Activated CD8-positive, alpha-beta T cell treated with anti-CD3 and anti-CD28 coated beads for 36 hours (primary cell): ENCODE measurements around the gene RGS5. TPM values are rescaled to one million over a fixed set of nuclear protein-coding genes. Genes with fewer than 3 reads are reported as not detected.

Experiments used
- ATAC-seq: fragments of 200-7000 bp; cut with Tn5 transposase; one replicate; pipeline ENCODE4 v1.10.0; 2021; ENCODE audit warnings: mild to moderate bottlenecking, moderate library complexity
- CTCF ChIA-PET: fragments of 350-600 bp; sonication (Branson Sonifier 250); formaldehyde crosslinking; loops from one replicate; lab custom pipeline; 2021; ENCODE audit warnings: antibody characterized with exemption; lab: Charles Lee
- POLR2A ChIA-PET: fragments of 350-600 bp; sonication (Branson Sonifier 250); formaldehyde crosslinking; loops from one replicate; lab custom pipeline; 2021; ENCODE audit warnings: antibody characterized with exemption; lab: Charles Lee
- DNase-seq: peaks from one replicate; pipeline ENCODE4 v3.0.0-alpha.2; 2020
- H3K27ac Mint-ChIP-seq: one replicate; pipeline ENCODE4 v1.8.0; 2021; ENCODE audit warnings: mild to moderate bottlenecking, mixed read lengths
- H3K27me3 Mint-ChIP-seq: one replicate; pipeline ENCODE4 v1.8.0; 2021; ENCODE audit warnings: mixed read lengths
- H3K36me3 Mint-ChIP-seq: one replicate; pipeline ENCODE4 v1.8.0; 2021; ENCODE audit warnings: low read depth, mixed read lengths
- H3K4me1 Mint-ChIP-seq: one replicate; pipeline ENCODE4 v1.8.0; 2021; ENCODE audit warnings: low read depth, mixed read lengths
- H3K4me3 Mint-ChIP-seq: one replicate; pipeline ENCODE4 v1.8.0; 2021; ENCODE audit warnings: mild to moderate bottlenecking, moderate library complexity, mixed read lengths
- H3K9me3 Mint-ChIP-seq: one replicate; pipeline ENCODE4 v1.8.0; 2021; ENCODE audit warnings: mixed read lengths
- CTCF ChIP-seq: fragments of 200-600 bp; IDR thresholded peaks from one replicate; pipeline ENCODE4 v1.8.0; 2022; ENCODE audit warnings: antibody characterized with exemption, mild to moderate bottlenecking
- intact Hi-C: fragments of 100-400 bp; cut with micrococcal nuclease; formaldehyde crosslinking; loops from one replicate; pipeline ENCODE4 v1.10.0; 2022
- total RNA-seq, 2 experiments: library from RNA; stranded (reverse); gene quantifications; one replicate each; pipeline ENCODE4 v1.2.3, GENCODE V29; 2021

The RGS5 gene
- total RNA-seq, 2 experiments from 2014 or later: 3.6 to 6.0 TPM

DNA sequence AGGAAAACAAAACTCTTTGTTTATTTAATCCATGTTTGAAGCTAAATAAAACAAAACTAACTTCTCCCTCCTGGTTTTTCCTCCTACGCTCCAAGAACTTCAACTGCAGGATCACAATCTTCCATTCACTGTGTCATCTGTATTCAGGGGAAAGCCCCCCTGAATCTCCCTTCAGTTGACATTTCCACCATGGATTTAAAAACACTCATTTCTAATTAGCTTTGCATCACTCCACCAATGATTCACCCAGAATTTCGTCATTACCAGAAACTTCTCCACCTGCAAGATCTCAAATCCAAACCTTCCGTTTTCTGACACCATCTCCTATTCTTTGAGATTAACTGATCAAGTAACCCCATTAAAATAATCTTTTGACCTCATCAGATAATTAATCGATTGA, 10.9 kb upstream of the RGS5 start:
- H3K4me3 Mint-ChIP-seq: no peak overlapping the region
- no peak overlapping the region for H3K27ac Mint-ChIP-seq
- no peaks in the 10 kb centered on the region for H3K9me3 Mint-ChIP-seq
- no peak for TF ChIP-seq CTCF
- no peaks in the 10 kb centered on the region for H3K4me1 Mint-ChIP-seq
- no peak for ATAC-seq
- intact Hi-C loops: no loop called here
- ChIA-PET CTCF (no interaction called here), POLR2A (interaction anchor here (0.6 kb wide), 1 partner anchor 753 kb away, joined by 4 read pairs; no protein-coding TSS in a partner anchor)
- H3K36me3 Mint-ChIP-seq: no peaks in the 10 kb centered on the region
- DNase-seq: no peak
- H3K27me3 Mint-ChIP-seq: peaks cover 6% of the 10 kb centered on the region

- peaks cover 6% of the 10 kb centered on the region for H3K27me3 Mint-ChIP-seq
- POLR2A ChIA-PET: no interaction called here
- intact Hi-C loops: no loop called here
Measured at GRCh38 chr1:163211667-163212066, 9.0 kb upstream of the RGS5 start.

GRCh38 chr1:163205513-163205912, 2.8 kb upstream of the RGS5 start:
- no peak overlapping the region for H3K27ac Mint-ChIP-seq
- CTCF ChIA-PET: no interaction called here
- H3K27me3 Mint-ChIP-seq: no peaks in the 10 kb centered on the region
- POLR2A ChIA-PET: no interaction called here
- ATAC-seq: no peak
- DNase-seq: no peak
- intact Hi-C loops: no loop called here
- H3K4me1 Mint-ChIP-seq: no peaks in the 10 kb centered on the region
- H3K9me3 Mint-ChIP-seq: no peaks in the 10 kb centered on the region
- TF ChIP-seq CTCF: no peak
- H3K36me3 Mint-ChIP-seq: no peaks in the 10 kb centered on the region
- H3K4me3 Mint-ChIP-seq: no peak overlapping the region

More at GRCh38 chr1:163211667-163212066, 9.0 kb upstream of the RGS5 start:
- CTCF ChIA-PET: no interaction called here
- H3K27ac Mint-ChIP-seq: no peak overlapping the region
- no peaks in the 10 kb centered on the region for H3K36me3 Mint-ChIP-seq
- no peaks in the 10 kb centered on the region for H3K9me3 Mint-ChIP-seq
- no peak overlapping the region for H3K4me3 Mint-ChIP-seq
- no peaks in the 10 kb centered on the region for H3K4me1 Mint-ChIP-seq
- no peak for TF ChIP-seq CTCF
- DNase-seq (no peak), ATAC-seq (no peak)

GRCh38 chr1:163203561-163203960, 845 bp upstream of the RGS5 start:
- H3K9me3 Mint-ChIP-seq: no peaks in the 10 kb centered on the region
- no peak overlapping the region for H3K4me3 Mint-ChIP-seq
- intact Hi-C loops: no loop called here
- POLR2A ChIA-PET: no interaction called here
- TF ChIP-seq CTCF: no peak
- H3K27me3 Mint-ChIP-seq: no peaks in the 10 kb centered on the region
- H3K36me3 Mint-ChIP-seq: no peaks in the 10 kb centered on the region
- DNase-seq (no peak), ATAC-seq (no peak)
- CTCF ChIA-PET: no interaction called here
- no peaks in the 10 kb centered on the region for H3K4me1 Mint-ChIP-seq
- no peak overlapping the region for H3K27ac Mint-ChIP-seq

GRCh38 chr1:163201906-163202305, 810 bp downstream of the RGS5 start:
- TF ChIP-seq CTCF: no peak
- no peak for ATAC-seq
- intact Hi-C loops: no loop called here
- Mint-ChIP-seq H3K9me3 (no peaks in the 10 kb centered on the region), H3K27me3 (peaks cover 1% of the 10 kb centered on the region), H3K4me3 (no peak overlapping the region), H3K4me1 (no peaks in the 10 kb centered on the region), H3K27ac (no peak overlapping the region), H3K36me3 (no peaks in the 10 kb centered on the region)
- DNase-seq: no peak
- POLR2A ChIA-PET: no interaction called here
- CTCF ChIA-PET: interaction anchor here (1.1 to 1.4 kb wide), 2 partner anchors 27 to 114 kb away, joined by 3 read pairs; no protein-coding TSS in a partner anchor
